Activated T-helper 2 cell treated with anti-CD3 and anti-CD28 coated beads, Interferon-gamma antibody, Interleukin-2, Interleukin-4, amounts not matched to agents 10 μg/mL and 5 μg/mL and 100 μg/mL, durations not matched to agents 14 hours and 24 hours and 36 hours (primary cell): ENCODE measurements around the gene FBXO10. TPM values are rescaled to one million over a fixed set of nuclear protein-coding genes. Genes with fewer than 3 reads are reported as not detected.
"Not testable (repeated sequence)": the region's sequence is repeated elsewhere in the genome, so short reads cannot be mapped to it uniquely, and the experiment has no call there.

Experiments
- DNase-seq: peaks from one replicate; pipeline ENCODE4 v3.0.0; 2021; ENCODE audit warnings: low spot score
- H3K27ac Mint-ChIP-seq: one replicate; pipeline ENCODE4 v1.8.0; 2021; ENCODE audit warnings: mixed read lengths
- H3K27me3 Mint-ChIP-seq: one replicate; pipeline ENCODE4 v1.8.0; 2021; ENCODE audit warnings: low read depth, mixed read lengths
- H3K36me3 Mint-ChIP-seq: one replicate; pipeline ENCODE4 v1.8.0; 2021; ENCODE audit warnings: low read depth, mixed read lengths
- H3K4me1 Mint-ChIP-seq: one replicate; pipeline ENCODE4 v1.8.0; 2021; ENCODE audit warnings: low read depth, mixed read lengths
- H3K4me3 Mint-ChIP-seq: one replicate; pipeline ENCODE4 v1.8.0; 2021; ENCODE audit warnings: low read depth, mild to moderate bottlenecking, moderate library complexity, mixed read lengths
- H3K9me3 Mint-ChIP-seq: one replicate; pipeline ENCODE4 v1.8.0; 2021; ENCODE audit warnings: mixed read lengths
- intact Hi-C: fragments of 100-400 bp; cut with micrococcal nuclease; formaldehyde crosslinking; loops from one replicate; pipeline ENCODE4 v1.15.1; 2023
- total RNA-seq: library from RNA; stranded (reverse); gene quantifications from 2 replicates; pipeline ENCODE4 v1.2.3, GENCODE V29; 2022

FBXO10 gene
- total RNA-seq, 1 donor from 2014 or later, result 2.4 TPM

GRCh38 chr9:37538099-37538498, 38.1 kb downstream of the FBXO10 start:
- Mint-ChIP-seq H3K36me3 (no peaks in the 10 kb centered on the region), H3K27ac (no peak overlapping the region), H3K4me3 (no peak overlapping the region), H3K4me1 (no peaks in the 10 kb centered on the region), H3K27me3 (no peaks in the 10 kb centered on the region), H3K9me3 (no peaks in the 10 kb centered on the region)
- DNase-seq, result no peak
- intact Hi-C loops, result no loop called here

GRCh38 chr9:37534901-37535300, 41.3 kb downstream of the FBXO10 start:
- H3K27ac Mint-ChIP-seq, result no peak overlapping the region
- peaks cover 5% of the 10 kb centered on the region for H3K4me1 Mint-ChIP-seq
- H3K4me3 Mint-ChIP-seq, result no peak overlapping the region
- intact Hi-C loops, result no loop called here
- H3K27me3 Mint-ChIP-seq, result no peaks in the 10 kb centered on the region
- no peaks in the 10 kb centered on the region for H3K9me3 Mint-ChIP-seq
- H3K36me3 Mint-ChIP-seq, result no peaks in the 10 kb centered on the region
- no peak for DNase-seq

- Mint-ChIP-seq H3K9me3 (no peaks in the 10 kb centered on the region), H3K27me3 (no peaks in the 10 kb centered on the region), H3K27ac (no peak overlapping the region), H3K4me1 (peaks cover 5% of the 10 kb centered on the region), H3K4me3 (no peak overlapping the region), H3K36me3 (no peaks in the 10 kb centered on the region)
- no peak for DNase-seq
- intact Hi-C loops, result no loop called here
Measured at GRCh38 chr9:37534412-37534811, 41.8 kb downstream of the FBXO10 start.

GRCh38 chr9:37531699-37532098, 44.5 kb downstream of the FBXO10 start:
- no peak for DNase-seq
- peaks cover 17% of the 10 kb centered on the region for H3K4me1 Mint-ChIP-seq
- no peak overlapping the region for H3K4me3 Mint-ChIP-seq
- H3K27me3 Mint-ChIP-seq, result no peaks in the 10 kb centered on the region
- no peaks in the 10 kb centered on the region for H3K9me3 Mint-ChIP-seq
- intact Hi-C loops, result no loop called here
- no peak overlapping the region for H3K27ac Mint-ChIP-seq
- no peaks in the 10 kb centered on the region for H3K36me3 Mint-ChIP-seq

GRCh38 chr9:37528652-37529471, 47.3 kb downstream of the FBXO10 start:
- H3K9me3 Mint-ChIP-seq, result no peaks in the 10 kb centered on the region
- peak; percentile 18 for DNase-seq
- intact Hi-C loops, result no loop called here
- H3K36me3 Mint-ChIP-seq, result no peaks in the 10 kb centered on the region
- H3K4me1 Mint-ChIP-seq, result peaks cover 17% of the 10 kb centered on the region
- H3K27me3 Mint-ChIP-seq, result no peaks in the 10 kb centered on the region
- H3K4me3 Mint-ChIP-seq, result peak overlapping the region; percentile 24
- H3K27ac Mint-ChIP-seq, result peak overlapping the region; percentile 87

- DNase-seq, result no peak
- Mint-ChIP-seq H3K36me3 (no peaks in the 10 kb centered on the region), H3K4me1 (peaks cover 8% of the 10 kb centered on the region), H3K27me3 (no peaks in the 10 kb centered on the region), H3K9me3 (no peaks in the 10 kb centered on the region), H3K27ac (no peak overlapping the region), H3K4me3 (no peak overlapping the region)
- intact Hi-C loops, result no loop called here
Measured at GRCh38 chr9:37523916-37524315, 52.3 kb downstream of the FBXO10 start.

GRCh38 chr9:37522971-37523370, 53.2 kb downstream of the FBXO10 start:
- Mint-ChIP-seq H3K36me3 (no peaks in the 10 kb centered on the region), H3K4me3 (no peak overlapping the region), H3K27me3 (no peaks in the 10 kb centered on the region)

GRCh38 chr9:37521111-37521510, 55.1 kb downstream of the FBXO10 start:
- DNase-seq, result no peak

More at GRCh38 chr9:37522971-37523370, 53.2 kb downstream of the FBXO10 start:
- Mint-ChIP-seq H3K4me1 (no peaks in the 10 kb centered on the region), H3K27ac (no peak overlapping the region), H3K9me3 (no peaks in the 10 kb centered on the region)
- intact Hi-C loops, result no loop called here
- DNase-seq, result no peak

GRCh38 chr9:37520641-37521040, 55.5 kb downstream of the FBXO10 start:
- H3K9me3 Mint-ChIP-seq, result no peaks in the 10 kb centered on the region
- H3K36me3 Mint-ChIP-seq, result no peaks in the 10 kb centered on the region
- intact Hi-C loops, result no loop called here
- no peak for DNase-seq
- H3K27ac Mint-ChIP-seq, result no peak overlapping the region
- H3K4me1 Mint-ChIP-seq, result no peaks in the 10 kb centered on the region
- H3K27me3 Mint-ChIP-seq, result no peaks in the 10 kb centered on the region
- no peak overlapping the region for H3K4me3 Mint-ChIP-seq

More at GRCh38 chr9:37521111-37521510, 55.1 kb downstream of the FBXO10 start:
- H3K27ac Mint-ChIP-seq, result no peak overlapping the region
- no peaks in the 10 kb centered on the region for H3K9me3 Mint-ChIP-seq
- H3K4me1 Mint-ChIP-seq, result no peaks in the 10 kb centered on the region
- H3K27me3 Mint-ChIP-seq, result no peaks in the 10 kb centered on the region
- intact Hi-C loops, result no loop called here
- H3K4me3 Mint-ChIP-seq, result no peak overlapping the region
- no peaks in the 10 kb centered on the region for H3K36me3 Mint-ChIP-seq

- no peaks in the 10 kb centered on the region for H3K27me3 Mint-ChIP-seq
- H3K9me3 Mint-ChIP-seq, result no peaks in the 10 kb centered on the region
- H3K4me1 Mint-ChIP-seq, result no peaks in the 10 kb centered on the region
- no peak for DNase-seq
- no peaks in the 10 kb centered on the region for H3K36me3 Mint-ChIP-seq
- intact Hi-C loops, result no loop called here
- H3K27ac Mint-ChIP-seq, result no peak overlapping the region
- H3K4me3 Mint-ChIP-seq, result no peak overlapping the region
Measured at GRCh38 chr9:37517923-37518322, 58.3 kb downstream of the FBXO10 start.

GRCh38 chr9:37515620-37516258, 60.4 kb downstream of the FBXO10 start:
- Mint-ChIP-seq H3K27ac (no peak overlapping the region), H3K27me3 (no peaks in the 10 kb centered on the region)
- intact Hi-C loops, result no loop called here

GRCh38 chr9:37514999-37515398, 61.2 kb downstream of the FBXO10 start:
- Mint-ChIP-seq H3K4me1 (no peaks in the 10 kb centered on the region), H3K4me3 (no peak overlapping the region), H3K27ac (no peak overlapping the region), H3K9me3 (no peaks in the 10 kb centered on the region), H3K36me3 (no peaks in the 10 kb centered on the region), H3K27me3 (no peaks in the 10 kb centered on the region)
- DNase-seq, result no peak
- intact Hi-C loops, result no loop called here

More at GRCh38 chr9:37515620-37516258, 60.4 kb downstream of the FBXO10 start:
- no peak overlapping the region for H3K4me3 Mint-ChIP-seq
- no peaks in the 10 kb centered on the region for H3K9me3 Mint-ChIP-seq
- no peaks in the 10 kb centered on the region for H3K4me1 Mint-ChIP-seq
- DNase-seq, result no peak
- no peaks in the 10 kb centered on the region for H3K36me3 Mint-ChIP-seq

- H3K27ac Mint-ChIP-seq, H3K4me1 Mint-ChIP-seq, intact Hi-C loops, H3K9me3 Mint-ChIP-seq, DNase-seq, H3K36me3 Mint-ChIP-seq, H3K4me3 Mint-ChIP-seq, H3K27me3 Mint-ChIP-seq: not testable (repeated sequence)
Measured at GRCh38 chr9:37514415-37514814, 61.8 kb downstream of the FBXO10 start.
